NCI-H748 (cell line): Measurements from ENCODE around the gene BUD23.

Source experiments
- DNase-seq: peaks from one replicate; lab custom pipeline; 2025; ENCODE audit not compliant: unreplicated experiment; lab: John Stamatoyannopoulos, UW

BUD23 gene

GRCh38 chr7:73668103-73668885 lies 15.1 kb upstream of the BUD23 start:
- DNase-seq = peak; percentile 48

DNA sequence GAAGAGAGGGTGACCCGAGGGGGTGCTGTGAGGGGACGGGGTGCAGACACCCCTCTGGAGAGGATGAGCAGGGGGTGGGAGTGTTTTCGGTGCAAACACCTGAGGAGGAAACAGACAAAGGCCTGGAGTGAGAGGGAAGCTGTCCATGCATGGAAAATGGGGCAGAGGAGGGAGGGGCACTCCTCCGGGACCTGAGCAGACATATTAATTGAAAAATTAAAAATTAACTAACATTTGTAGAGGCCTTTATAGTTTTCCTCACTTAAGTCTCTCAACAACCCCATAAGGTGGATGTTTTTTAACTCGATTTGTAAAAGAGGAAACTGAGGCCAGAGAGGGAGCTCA lies 14.5 kb upstream of the BUD23 start:
- no peak for DNase-seq

DNA sequence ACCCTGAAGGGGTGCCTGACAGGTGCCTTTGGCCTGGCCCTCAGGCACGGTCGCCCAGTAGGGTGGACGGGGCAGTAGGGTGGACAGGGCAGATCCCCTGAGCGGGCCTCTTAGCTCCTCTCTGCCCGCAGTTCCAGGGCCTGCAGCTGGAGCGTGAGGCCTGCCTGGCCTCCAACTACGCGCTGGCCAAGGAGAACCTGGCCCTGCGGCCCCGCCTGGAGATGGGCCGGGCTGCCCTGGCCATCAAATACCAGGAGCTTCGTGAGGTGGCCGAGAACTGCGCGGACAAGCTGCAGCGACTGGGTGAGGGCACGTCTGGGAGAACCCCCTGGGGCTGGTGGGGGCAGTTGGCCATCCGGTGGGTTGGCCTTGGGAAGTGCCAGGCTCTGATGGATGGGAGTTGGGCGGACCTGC lies 14.1 kb upstream of the BUD23 start:
- DNase-seq = no peak

DNA sequence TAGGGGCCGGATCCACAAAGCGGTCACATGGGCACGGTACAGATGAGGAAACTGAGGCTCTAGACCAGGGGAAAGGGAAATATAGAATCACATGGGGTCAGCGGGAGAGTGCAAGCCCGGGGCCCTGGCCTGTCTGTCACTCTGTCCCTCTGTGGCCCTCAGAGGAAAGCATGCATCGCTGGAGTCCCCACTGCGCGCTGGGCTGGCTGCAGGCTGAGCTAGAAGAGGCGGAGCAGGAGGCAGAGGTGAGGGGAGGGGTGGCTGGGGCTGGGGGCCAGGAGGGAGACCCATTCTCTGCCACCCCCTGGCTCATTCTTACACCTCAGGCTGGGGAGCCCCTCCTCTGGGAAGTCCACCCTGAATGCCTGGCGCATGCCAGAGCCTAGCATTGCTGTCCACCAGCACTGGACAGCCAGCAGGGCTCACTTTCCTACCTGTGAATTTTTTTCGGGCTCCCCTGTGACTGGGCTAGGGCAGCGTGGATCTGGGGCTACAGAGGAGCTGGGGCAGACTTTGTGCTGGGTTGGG lies 13.5 kb upstream of the BUD23 start:
- DNase-seq = no peak

GRCh38 chr7:73671322-73671661 lies 12.1 kb upstream of the BUD23 start:
- no peak for DNase-seq

DNA sequence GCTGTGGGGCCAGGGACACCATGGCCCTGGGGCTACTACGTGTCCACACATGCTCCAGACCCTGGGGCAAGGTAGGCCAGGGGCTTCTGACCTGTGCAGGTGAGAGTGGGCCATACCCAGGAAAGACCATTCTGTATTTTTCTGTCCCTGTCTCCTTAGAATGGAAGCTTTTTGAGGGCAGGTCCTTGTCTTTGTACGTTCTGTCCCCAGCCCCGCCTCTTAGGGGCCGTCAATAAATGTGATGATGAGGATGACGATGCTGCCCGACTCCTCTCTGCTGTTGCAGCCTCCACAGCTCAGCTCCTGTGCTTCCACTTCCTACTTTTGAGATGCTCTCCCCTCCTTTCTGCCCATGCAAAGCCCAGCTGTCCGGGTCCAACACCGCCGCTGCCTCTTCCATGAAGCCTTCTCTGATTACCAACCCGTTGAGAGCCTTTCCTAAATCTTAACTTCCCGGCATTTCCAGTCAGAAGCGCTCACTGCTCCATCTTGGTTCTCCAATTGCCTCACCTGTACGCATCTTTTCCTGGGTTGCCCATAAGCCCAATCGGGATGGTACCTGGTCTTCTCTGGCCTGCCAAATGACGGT lies 11.4 kb upstream of the BUD23 start:
- no peak for DNase-seq

- DNase-seq = no peak
These were observed 8.8 kb upstream of the BUD23 start for GRCh38 chr7:73674468-73675124.

GRCh38 chr7:73676062-73676461 lies 7.3 kb upstream of the BUD23 start:
- DNase-seq = peak; percentile 4

DNA sequence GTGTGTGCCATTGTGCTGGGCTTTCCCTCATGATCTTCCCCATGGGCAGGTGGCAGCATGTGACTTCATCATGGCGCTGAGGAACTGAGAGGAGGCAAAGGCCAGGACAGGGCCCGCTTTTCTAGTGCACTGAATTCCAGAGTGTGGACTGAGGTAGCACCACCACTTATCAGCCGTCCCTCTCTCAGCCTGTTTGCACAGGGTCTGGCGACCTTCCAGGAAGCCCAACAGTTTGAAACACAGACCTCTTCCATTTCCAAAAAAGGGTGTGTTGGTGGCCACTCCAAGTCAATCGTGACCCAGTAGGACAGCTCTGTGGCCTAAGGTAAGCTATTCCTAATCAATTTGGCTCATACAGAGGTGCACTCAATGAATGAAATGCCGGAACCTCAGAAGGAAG lies 4.5 kb upstream of the BUD23 start:
- no peak for DNase-seq

DNA sequence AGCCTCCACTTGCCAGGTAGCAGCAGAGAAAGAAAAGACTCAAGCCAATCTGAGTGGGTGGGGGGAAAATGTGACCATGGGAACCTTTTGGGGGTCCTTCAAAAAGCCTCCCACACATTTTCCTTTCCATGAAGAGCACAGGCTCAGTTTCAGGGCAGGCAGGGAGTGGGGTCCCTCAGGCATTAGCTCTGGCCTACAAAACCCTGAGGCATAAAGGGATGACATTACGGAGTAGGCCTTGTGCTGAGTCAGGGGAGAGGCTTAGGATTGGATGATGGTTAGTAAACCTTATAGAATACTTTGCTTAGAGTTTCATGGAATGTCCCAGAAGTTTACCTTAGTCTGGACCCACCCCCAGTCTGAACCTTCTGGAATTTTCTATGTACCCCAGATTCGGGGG lies 3.7 kb upstream of the BUD23 start:
- no peak for DNase-seq

DNA sequence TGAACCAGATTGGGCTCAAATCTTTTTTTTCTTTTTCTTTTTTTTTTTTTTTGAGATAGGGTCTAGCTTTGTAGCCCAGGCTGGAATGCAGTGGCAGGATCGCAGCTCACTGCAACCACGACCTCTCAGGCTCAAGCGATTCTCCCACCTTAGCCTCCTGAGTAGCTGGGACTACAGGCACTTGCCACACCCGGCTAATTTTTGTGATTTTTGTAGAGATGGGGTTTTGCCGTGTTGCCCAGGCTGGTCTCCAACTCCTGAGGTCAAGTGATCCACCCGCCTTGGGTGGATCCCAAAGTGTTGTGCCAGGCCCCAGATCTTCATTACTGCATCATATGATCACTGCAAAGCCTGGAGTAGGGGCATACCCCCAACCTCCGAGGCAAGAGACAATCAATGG lies 2.9 kb upstream of the BUD23 start:
- no peak for DNase-seq

GRCh38 chr7:73681031-73681430 lies 2.4 kb upstream of the BUD23 start:
- DNase-seq = no peak

- DNase-seq = no peak
These were observed 697 bp upstream of the BUD23 start for GRCh38 chr7:73682745-73683055.

DNA sequence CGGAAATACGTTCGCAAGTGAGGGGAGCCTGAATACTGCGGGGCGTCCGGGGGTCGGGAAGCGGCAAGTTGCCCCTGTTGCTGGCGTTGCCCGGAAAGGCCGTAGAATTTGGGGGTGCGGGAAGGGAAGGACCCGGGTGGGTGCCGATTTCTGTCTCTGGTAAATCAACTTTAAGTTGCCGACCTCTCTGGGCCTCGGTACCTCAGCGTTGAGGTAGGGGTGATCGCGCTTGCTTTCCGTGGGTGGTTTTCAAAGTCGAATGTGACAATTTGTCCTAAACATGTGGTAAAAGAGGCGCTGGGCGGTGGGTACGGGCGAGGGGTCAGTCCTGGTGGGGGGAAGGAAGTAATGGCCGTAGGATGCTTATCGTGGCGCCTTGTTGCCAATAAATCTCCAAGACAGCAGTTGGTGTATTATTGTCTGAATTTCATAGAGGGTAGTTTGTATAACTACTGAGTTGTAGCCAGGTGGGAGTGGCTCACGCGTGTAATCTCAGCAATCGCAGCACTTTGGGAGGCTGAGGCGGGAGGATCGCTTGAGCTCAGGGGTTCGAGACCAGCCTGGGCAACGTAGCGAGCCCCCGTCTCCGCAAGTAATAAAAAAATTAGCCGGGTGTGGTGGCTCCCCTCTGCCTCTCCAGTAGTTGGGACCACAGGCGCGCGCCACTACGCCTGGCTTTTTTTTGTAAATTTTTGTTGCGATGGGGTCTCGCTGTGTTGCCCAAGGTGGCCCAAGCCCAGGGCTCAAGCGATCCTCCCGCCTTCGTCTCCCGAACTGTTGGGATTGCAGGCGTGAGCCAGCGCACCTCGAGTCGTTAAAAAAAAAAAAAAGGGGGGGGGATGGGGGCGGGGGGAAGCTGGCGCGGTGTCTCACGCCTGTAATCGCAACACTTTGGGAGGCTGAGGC lies 644 bp downstream of the BUD23 start:
- peak; percentile 34 for DNase-seq

GRCh38 chr7:73685311-73685710 lies 1.9 kb downstream of the BUD23 start:
- DNase-seq = no peak

DNA sequence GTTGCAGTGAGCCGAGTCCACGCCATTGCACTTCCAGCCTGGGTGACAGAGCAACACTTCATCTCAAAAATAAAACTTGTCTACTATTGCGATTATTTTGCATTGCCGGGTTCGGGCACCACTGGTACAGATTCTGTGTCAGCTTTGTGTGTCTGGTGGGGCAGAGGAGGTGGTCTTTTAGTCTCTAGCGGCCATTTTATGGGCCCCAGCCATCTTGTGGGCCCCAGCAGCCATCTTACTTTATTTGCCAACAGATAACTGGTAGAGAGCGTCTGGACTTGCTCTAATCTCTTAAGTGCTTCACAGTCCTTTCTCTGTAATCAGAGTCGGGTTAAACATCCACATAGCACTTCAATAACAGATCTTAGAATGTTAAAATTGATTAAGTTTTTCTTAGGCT lies 4.9 kb downstream of the BUD23 start:
- DNase-seq = no peak

DNA sequence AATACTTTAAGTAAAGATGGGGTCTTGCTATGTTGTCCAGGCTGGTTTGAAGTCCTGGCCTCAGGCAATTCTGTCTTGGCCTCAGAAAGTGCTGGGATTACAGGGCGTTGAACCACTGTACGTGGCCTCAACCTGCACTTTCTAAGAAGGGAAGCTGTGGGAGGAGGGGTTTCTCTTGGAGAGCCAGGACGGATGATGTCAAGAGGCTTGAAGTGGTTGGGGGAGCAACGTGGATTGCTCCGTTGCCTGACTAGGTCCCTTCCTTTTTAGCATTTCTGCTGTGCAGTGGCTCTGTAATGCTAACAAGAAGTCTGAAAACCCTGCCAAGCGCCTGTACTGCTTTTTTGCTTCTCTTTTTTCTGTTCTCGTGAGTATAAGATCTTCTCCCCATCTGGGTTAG lies 7.2 kb downstream of the BUD23 start:
- no peak for DNase-seq

GRCh38 chr7:73696372-73696771 lies 13.0 kb downstream of the BUD23 start:
- no peak for DNase-seq

GRCh38 chr7:73698410-73698809 lies 15.0 kb downstream of the BUD23 start:
- DNase-seq = no peak

DNA sequence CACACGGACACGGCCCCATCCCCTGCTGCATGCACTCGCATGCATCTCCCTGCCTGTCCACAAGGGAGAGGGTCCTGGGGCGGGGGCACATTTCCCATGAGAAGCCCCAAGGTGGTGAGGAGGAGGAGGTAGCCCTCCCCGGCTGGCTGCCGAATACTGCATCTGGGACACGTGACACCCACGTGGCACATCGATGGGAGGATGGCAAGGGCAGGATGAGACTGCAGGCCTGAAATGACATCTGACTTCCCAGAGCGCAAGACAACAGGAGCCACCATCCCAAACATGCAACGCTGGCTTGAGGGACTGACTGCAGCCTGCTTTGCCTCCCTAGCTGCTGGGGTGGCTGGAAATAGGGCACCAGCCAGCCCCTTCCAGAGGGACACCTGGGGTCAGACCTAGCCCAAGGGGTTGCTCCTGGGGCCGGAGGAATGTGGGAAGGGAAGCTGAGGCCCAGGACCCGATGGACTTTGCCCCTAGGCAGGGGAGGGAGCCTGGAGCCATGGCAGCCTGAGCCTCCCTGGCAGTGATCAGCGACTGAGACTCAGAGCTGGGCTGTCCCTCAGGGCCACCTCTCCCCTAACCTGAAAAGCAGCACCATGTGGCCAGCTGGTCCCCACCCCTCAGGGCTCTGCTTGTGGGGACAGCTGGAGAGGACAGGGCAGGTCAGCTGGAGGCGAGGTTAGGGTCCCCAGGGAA lies 16.1 kb downstream of the BUD23 start:
- DNase-seq = no peak

- DNase-seq = no peak
These were observed 16.6 kb downstream of the BUD23 start for GRCh38 chr7:73700069-73700423.
